Epithelial cell of esophagus (primary cell): Measurements from ENCODE around the gene HPGD.

Source experiments
- DNase-seq: peaks from one replicate; pipeline ENCODE4 v3.0.0; 2010; ENCODE audit warnings: low read depth
- H3K4me3 ChIP-seq: 2 replicates; pipeline ENCODE4 v1.5.1; 2011; ENCODE audit warnings: mild to moderate bottlenecking, low read length, control low read depth
- TF ChIP-seq, protein P1 (sequence below): IDR thresholded peaks from 2 replicates; pipeline ENCODE4 v1.5.1; 2011; ENCODE audit warnings: low read depth, mild to moderate bottlenecking, low read length, control low read depth, inconsistent platforms; ENCODE audit not compliant: insufficient read depth; ENCODE audit errors: missing control alignments

Gene HPGD

GRCh38 chr4:174449152-174449551, 73.1 kb downstream of the HPGD start:
- no peak overlapping the region for H3K4me3 ChIP-seq
- no peak for DNase-seq
- TF ChIP-seq, protein P1, sequence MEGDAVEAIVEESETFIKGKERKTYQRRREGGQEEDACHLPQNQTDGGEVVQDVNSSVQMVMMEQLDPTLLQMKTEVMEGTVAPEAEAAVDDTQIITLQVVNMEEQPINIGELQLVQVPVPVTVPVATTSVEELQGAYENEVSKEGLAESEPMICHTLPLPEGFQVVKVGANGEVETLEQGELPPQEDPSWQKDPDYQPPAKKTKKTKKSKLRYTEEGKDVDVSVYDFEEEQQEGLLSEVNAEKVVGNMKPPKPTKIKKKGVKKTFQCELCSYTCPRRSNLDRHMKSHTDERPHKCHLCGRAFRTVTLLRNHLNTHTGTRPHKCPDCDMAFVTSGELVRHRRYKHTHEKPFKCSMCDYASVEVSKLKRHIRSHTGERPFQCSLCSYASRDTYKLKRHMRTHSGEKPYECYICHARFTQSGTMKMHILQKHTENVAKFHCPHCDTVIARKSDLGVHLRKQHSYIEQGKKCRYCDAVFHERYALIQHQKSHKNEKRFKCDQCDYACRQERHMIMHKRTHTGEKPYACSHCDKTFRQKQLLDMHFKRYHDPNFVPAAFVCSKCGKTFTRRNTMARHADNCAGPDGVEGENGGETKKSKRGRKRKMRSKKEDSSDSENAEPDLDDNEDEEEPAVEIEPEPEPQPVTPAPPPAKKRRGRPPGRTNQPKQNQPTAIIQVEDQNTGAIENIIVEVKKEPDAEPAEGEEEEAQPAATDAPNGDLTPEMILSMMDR: no peak

DNA sequence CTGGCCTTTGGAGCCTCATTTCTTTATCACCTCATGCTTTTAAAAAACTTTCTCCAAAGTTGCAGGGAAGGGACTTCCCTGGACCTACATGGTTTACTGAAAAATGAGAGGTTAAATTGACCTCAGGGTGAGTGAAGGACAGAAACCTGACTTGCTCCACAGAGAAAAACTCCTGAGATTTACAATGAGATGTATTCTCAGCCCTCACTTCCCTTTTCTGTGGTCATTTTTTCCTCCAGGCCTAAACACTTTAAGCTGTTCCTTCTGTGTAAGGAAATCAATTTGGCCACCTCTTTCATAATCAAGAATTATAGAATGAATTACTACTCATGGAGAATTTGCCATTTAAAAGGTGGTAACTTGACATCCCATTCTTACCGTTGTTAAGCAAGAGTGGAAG, 77.9 kb downstream of the HPGD start:
- TF ChIP-seq, protein P1: no peak
- no peak overlapping the region for H3K4me3 ChIP-seq
- no peak for DNase-seq
